ENCODE data around the gene CDRT15. TPM values are rescaled to one million over a fixed set of nuclear protein-coding genes. Genes with fewer than 3 reads are reported as not detected.

CDRT15 gene
- total RNA-seq, 1 experiment from 2014 or later, result not detected

DNA sequence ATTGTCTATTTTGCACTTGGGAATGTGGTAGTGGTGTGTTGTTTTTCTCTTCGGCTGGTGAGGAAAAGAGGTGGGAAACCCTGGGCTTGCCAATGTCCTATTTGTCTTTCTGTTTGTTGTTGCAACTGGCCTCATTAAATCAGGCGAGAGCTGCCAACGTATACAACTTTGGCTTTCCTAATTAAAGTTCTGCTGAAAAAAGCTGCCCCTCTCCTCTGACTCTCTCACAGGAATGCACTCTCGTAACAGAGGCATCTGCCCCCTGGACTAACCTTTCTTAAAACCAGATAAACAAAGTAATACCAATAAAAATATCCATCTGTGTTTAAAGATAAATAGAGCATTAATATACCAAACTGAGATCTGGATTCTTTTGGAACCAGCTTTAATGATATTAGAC lies 7.8 kb downstream of the CDRT15 start:
- ChIA-PET CTCF (no interaction called here), POLR2A (ENCODE audit: unreplicated experiment) (no interaction called here)
- Histone ChIP-seq H3K4me1 (ENCODE audit: insufficient read depth, low read length) (no peaks in the 10 kb centered on the region), H3K27me3 (ENCODE audit: low read length) (no peaks in the 10 kb centered on the region), H2AFZ (ENCODE audit: low read length) (no peak overlapping the region), H3K27ac (ENCODE audit: low read length) (no peak overlapping the region), H3K4me3 (ENCODE audit: low read length) (no peak overlapping the region), H3K9ac (ENCODE audit: low read length) (no peak overlapping the region), H3K4me2 (ENCODE audit: low read length) (no peak overlapping the region), H3K79me2 (ENCODE audit: low read length) (no peaks in the 10 kb centered on the region), H3F3A (ENCODE audit: low read length, unreplicated experiment) (no peaks in the 10 kb centered on the region), H3K36me3 (ENCODE audit: low read depth, low read length) (no peaks in the 10 kb centered on the region), H3K9me3 (ENCODE audit: low read length) (no peaks in the 10 kb centered on the region), H4K20me1 (ENCODE audit: low read length) (no peaks in the 10 kb centered on the region), H3K9me2 (replicated peaks; ENCODE audit: low read length) (no peaks in the 10 kb centered on the region)
- no peak for DNase-seq
- intact Hi-C loops (cut with micrococcal nuclease), result no loop called here
- ATAC-seq, result no peak
- no TSS peak for BruUV-seq (replicated peaks)
- TF ChIP-seq EZH2 (IDR thresholded peaks at IDR 0.05; ENCODE audit: low read length, unreplicated experiment), result no peak
- TF ChIP-seq EZH2phosphoT487 (IDR thresholded peaks at IDR 0.05; ENCODE audit: borderline replicate concordance, low read length), result no peak
- TF ChIP-seq, protein P1, sequence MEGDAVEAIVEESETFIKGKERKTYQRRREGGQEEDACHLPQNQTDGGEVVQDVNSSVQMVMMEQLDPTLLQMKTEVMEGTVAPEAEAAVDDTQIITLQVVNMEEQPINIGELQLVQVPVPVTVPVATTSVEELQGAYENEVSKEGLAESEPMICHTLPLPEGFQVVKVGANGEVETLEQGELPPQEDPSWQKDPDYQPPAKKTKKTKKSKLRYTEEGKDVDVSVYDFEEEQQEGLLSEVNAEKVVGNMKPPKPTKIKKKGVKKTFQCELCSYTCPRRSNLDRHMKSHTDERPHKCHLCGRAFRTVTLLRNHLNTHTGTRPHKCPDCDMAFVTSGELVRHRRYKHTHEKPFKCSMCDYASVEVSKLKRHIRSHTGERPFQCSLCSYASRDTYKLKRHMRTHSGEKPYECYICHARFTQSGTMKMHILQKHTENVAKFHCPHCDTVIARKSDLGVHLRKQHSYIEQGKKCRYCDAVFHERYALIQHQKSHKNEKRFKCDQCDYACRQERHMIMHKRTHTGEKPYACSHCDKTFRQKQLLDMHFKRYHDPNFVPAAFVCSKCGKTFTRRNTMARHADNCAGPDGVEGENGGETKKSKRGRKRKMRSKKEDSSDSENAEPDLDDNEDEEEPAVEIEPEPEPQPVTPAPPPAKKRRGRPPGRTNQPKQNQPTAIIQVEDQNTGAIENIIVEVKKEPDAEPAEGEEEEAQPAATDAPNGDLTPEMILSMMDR (conservative IDR thresholded peaks at IDR 0.05; ENCODE audit: low read depth, low read length), result no peak

DNA sequence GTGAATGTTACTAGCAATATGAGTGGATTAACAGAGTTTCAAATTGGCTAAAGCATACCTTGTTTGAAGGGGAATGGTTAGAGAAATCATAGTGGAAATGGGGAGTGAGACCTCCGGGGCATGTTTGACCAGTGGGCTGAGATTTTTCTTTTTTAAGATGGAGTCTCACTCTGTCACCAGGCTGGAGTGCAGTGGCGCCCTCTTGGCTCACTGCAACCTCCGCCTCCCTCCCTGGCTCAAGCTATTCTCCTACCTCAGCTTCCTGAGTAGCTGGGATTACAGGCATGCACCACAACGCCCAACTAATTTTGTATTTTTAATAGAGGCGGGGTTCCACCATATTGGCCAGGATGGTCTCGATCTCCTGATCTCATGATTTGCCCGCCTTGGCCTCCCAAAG lies 9.6 kb downstream of the CDRT15 start:
- H3F3A ChIP-seq (ENCODE audit: low read length, unreplicated experiment), result no peaks in the 10 kb centered on the region
- no peak overlapping the region for H3K9ac ChIP-seq (ENCODE audit: low read length)
- no peaks in the 10 kb centered on the region for H3K79me2 ChIP-seq (ENCODE audit: low read length)
- no peaks in the 10 kb centered on the region for H3K9me3 ChIP-seq (ENCODE audit: low read length)
- DNase-seq (no peak), ATAC-seq (no peak)
- H3K36me3 ChIP-seq (ENCODE audit: low read depth, low read length), result no peaks in the 10 kb centered on the region
- no peaks in the 10 kb centered on the region for H3K4me1 ChIP-seq (ENCODE audit: insufficient read depth, low read length)
- no peaks in the 10 kb centered on the region for H3K27me3 ChIP-seq (ENCODE audit: low read length)
- intact Hi-C loops (cut with micrococcal nuclease), result no loop called here
- no peak overlapping the region for H3K27ac ChIP-seq (ENCODE audit: low read length)
- TF ChIP-seq EZH2phosphoT487 (IDR thresholded peaks at IDR 0.05; ENCODE audit: borderline replicate concordance, low read length), result no peak
- TF ChIP-seq, protein P1 (conservative IDR thresholded peaks at IDR 0.05; ENCODE audit: low read depth, low read length), result no peak; the same call in 1 of the 2 replicates
- TF ChIP-seq EZH2 (IDR thresholded peaks at IDR 0.05; ENCODE audit: low read length, unreplicated experiment), result no peak
- H3K9me2 ChIP-seq (replicated peaks; ENCODE audit: low read length), result no peaks in the 10 kb centered on the region
- H3K4me3 ChIP-seq (ENCODE audit: low read length), result no peak overlapping the region
- no peak overlapping the region for H3K4me2 ChIP-seq (ENCODE audit: low read length)
- H2AFZ ChIP-seq (ENCODE audit: low read length), result no peak overlapping the region
- ChIA-PET CTCF (no interaction called here), POLR2A (ENCODE audit: unreplicated experiment) (no interaction called here)
- no peaks in the 10 kb centered on the region for H4K20me1 ChIP-seq (ENCODE audit: low read length)
- BruUV-seq (replicated peaks), result no TSS peak

DNA sequence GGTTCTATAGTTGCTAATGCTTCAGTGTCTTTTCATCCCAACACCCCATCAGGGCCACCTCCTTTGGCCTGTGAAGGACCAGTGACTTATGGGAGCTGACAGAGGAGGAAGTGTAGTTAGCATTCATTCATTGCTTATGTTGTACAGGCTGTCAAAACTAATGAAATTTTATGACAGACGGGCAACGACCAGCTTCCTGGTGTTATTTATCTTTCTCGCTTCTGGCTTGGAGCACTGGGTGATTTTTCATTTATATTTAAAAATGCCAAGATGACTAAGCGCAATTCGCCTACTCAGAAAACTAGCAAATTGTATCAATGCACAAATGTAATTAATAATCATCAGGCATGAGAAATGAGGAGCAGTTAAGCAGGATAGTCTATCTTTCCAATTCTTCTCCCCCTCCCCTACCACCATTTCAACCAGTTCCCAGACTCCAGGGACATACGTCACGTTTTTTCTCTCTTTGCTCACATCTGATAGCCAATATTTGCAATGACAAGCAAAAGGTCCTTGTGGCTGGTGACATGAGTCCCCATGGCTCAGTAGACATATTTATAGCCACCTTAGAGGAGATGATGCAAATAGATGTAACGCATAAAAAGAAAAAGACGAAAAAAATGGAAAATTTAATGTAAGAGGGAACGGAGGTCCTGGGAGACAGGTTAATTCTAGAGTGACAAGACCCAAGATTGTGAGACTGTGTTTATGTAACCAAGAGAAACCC lies 11.2 kb downstream of the CDRT15 start:
- ATAC-seq (no peak), DNase-seq (no peak)
- H3K4me3 ChIP-seq (ENCODE audit: low read length), result no peak overlapping the region
- no peak overlapping the region for H3K9ac ChIP-seq (ENCODE audit: low read length)
- H4K20me1 ChIP-seq (ENCODE audit: low read length), result no peaks in the 10 kb centered on the region
- TF ChIP-seq EZH2phosphoT487 (IDR thresholded peaks at IDR 0.05; ENCODE audit: borderline replicate concordance, low read length) (no peak), EZH2 (IDR thresholded peaks at IDR 0.05; ENCODE audit: low read length, unreplicated experiment) (no peak)
- TF ChIP-seq, protein P1 (conservative IDR thresholded peaks at IDR 0.05; ENCODE audit: low read depth, low read length), result no peak
- intact Hi-C loops (cut with micrococcal nuclease), result no loop called here
- H3K4me2 ChIP-seq (ENCODE audit: low read length), result no peak overlapping the region
- H3F3A ChIP-seq (ENCODE audit: low read length, unreplicated experiment), result no peaks in the 10 kb centered on the region
- ChIA-PET CTCF (no interaction called here), POLR2A (ENCODE audit: unreplicated experiment) (no interaction called here)
- H3K9me2 ChIP-seq (replicated peaks; ENCODE audit: low read length), result no peaks in the 10 kb centered on the region
- no peaks in the 10 kb centered on the region for H3K27me3 ChIP-seq (ENCODE audit: low read length)
- H3K79me2 ChIP-seq (ENCODE audit: low read length), result no peaks in the 10 kb centered on the region
- no peaks in the 10 kb centered on the region for H3K36me3 ChIP-seq (ENCODE audit: low read depth, low read length)
- H2AFZ ChIP-seq (ENCODE audit: low read length), result no peak overlapping the region
- no peak overlapping the region for H3K27ac ChIP-seq (ENCODE audit: low read length)
- H3K9me3 ChIP-seq (ENCODE audit: low read length), result no peaks in the 10 kb centered on the region
- BruUV-seq (replicated peaks), result no TSS peak
- no peaks in the 10 kb centered on the region for H3K4me1 ChIP-seq (ENCODE audit: insufficient read depth, low read length)
